NCI-H446 (cell line): ENCODE data around the gene SRY.
"Not testable (repeated sequence)": the region's sequence is repeated elsewhere in the genome, so short reads cannot be mapped to it uniquely, and the experiment has no call there.

Source experiments
- DNase-seq, 2 experiments: peaks; one replicate each; lab custom pipeline; 2025; lab: John Stamatoyannopoulos, UW

Gene SRY

DNA sequence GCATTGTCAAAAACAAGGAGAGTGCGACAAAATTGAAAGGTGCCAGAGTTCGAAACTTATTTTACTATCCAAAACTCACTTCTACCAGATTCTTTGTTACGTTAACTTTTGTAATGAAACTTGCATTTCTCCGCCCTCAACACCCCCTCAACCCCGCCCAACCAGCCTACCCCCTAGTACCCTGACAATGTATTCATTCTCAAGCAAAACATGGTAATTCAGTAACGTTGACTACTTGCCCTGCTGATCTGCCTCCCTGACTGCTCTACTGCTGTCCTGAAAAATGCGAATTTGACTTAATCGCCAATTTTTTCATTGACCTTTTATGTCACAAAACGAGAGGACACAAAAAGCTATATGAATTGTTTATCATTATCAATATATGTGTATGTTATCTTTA lies at the start of gene SRY:
Gene SRY (minus strand): TSS at position 83 of the 400 bp plus-strand sequence. CDS start 79 bp downstream, at position 4.
- DNase-seq, result no peak

DNA sequence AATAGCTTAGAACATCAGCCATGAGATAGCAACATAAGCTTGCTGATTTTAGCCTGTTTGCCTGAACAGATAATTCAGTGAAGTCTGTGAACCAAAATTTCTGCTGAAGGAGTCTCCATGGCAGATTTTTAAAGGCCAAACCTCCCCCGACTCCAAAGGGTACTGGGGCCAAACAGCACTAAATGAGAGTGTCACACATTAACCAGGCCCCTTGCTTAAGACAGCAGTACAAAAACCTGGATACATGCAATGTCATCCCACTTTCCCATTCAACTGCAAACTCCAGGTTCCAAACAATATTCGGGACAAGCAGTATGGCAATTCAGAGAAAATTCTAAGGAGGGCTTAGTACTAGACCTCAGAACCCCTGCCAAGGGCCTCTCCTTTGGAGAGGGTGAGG lies 49.6 kb upstream of the SRY start:
- DNase-seq, result no peak

DNA sequence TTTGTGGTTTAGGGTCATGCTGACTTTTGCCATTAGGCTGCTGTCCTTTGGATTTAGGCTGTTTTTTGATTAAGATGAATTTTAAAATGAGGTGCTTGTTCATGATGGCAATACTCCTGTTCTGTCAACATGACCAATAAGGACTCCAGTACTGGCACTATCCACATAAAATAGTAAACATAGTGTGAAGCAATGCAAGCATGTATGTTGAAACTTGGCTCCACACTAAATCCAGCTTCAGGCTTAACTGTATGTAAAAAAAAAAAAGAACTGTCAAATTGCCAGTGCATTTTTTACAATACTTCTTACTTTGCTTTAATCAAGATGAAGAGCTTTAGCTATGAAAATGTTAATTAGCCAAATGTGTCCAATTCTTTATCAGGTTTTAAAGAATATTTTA lies 47.7 kb upstream of the SRY start:
- no peak for DNase-seq

- no peak for DNase-seq
Measured at GRCh38 chrY:2828497-2828896, 41.0 kb upstream of the SRY start.

DNA sequence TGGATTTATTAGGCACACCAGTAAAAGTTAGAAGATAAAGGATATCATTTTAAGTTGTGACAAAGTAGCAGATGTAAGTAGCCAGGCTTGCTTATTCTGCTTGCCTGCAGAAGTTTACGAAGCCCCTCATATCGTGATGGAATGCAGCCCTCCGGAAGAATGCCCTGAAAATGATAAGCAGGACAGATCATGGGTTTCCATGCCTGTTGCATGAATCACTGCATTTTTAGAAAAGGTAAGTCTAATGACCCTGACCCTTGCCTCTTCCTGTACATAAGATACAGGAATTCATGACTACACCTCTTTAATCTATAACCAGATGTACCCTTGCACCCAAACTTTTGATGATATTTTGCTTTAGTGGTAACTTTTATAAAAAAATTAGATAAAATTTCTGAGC lies 37.0 kb upstream of the SRY start:
- DNase-seq, result no peak

- DNase-seq, result not testable (repeated sequence)
Measured at GRCh38 chrY:2817146-2817896, 29.8 kb upstream of the SRY start.

GRCh38 chrY:2800246-2800645 lies 12.8 kb upstream of the SRY start:
- DNase-seq, result peak in 1 of 2 experiments; percentile 0

DNA sequence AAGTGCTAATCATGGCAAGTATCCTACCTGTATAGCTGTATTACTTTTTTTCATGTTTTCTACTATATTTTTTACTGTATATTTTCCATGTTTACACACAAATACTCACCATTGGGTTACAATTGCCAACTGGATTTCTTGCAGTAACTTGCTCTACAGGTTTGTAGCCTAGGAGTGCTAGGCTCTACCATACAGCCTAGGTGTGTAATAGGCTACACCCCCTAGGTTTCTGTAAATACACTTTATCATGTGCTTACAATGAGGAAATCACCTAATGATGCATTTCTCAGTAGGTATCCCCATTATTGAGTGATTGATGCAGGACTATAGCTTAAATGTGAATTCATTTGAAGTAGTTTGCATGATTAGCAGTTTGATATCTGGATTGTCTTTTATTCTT lies 10.5 kb upstream of the SRY start:
- DNase-seq, result no peak

GRCh38 chrY:2796977-2797523 lies 9.6 kb upstream of the SRY start:
- no peak for DNase-seq

DNA sequence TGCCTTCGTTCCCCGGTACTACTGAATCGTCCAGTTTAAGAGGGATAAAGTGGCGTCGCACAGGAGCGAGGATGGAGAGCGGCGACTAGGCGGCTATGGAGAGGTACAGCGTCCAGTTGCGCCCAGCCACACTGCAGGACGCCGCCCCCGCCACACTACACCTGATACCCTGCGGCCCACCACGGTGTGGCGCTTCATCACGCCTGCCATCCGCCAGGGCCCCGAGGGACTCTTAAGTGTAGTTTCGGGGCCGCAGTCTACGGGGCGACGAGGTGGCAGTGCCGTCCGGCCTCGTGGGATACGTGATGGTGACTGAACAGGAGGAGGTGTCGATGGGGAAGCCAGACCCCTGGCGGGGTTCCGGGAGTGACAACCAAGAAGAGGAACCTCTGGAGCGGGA lies 2.3 kb upstream of the SRY start:
- DNase-seq, result no peak

- DNase-seq, result no peak
Measured at GRCh38 chrY:2786876-2787512, 488 bp downstream of the SRY start.
